B cell (primary cell): ENCODE results near the gene ZNF19. TPM values are rescaled to one million over a fixed set of nuclear protein-coding genes. Genes with fewer than 3 reads are reported as not detected.

ENCODE experiments used
- ATAC-seq: fragments of 200-7000 bp; cut with Tn5 transposase; one replicate; pipeline ENCODE4 v1.10.0; 2021; ENCODE audit warnings: low read depth, mild to moderate bottlenecking, moderate number of reproducible peaks, moderate library complexity
- CTCF ChIA-PET: fragments of 350-600 bp; sonication (Branson Sonifier 250); formaldehyde crosslinking; loops from one replicate; lab custom pipeline; 2021; ENCODE audit warnings: antibody characterized with exemption, inconsistent platforms; lab: Charles Lee
- POLR2A ChIA-PET: fragments of 350-600 bp; sonication (Branson Sonifier 250); formaldehyde crosslinking; loops from one replicate; lab custom pipeline; 2021; ENCODE audit warnings: antibody characterized with exemption; lab: Charles Lee
- DNase-seq: peaks from one replicate; pipeline ENCODE4 v3.0.0; 2013
- H2AFZ ChIP-seq: 2 replicates; pipeline ENCODE4 v1.6.1; 2012; ENCODE audit warnings: mild to moderate bottlenecking, low read depth, low read length; ENCODE audit not compliant: insufficient read depth, poor library complexity, severe bottlenecking
- H3K27ac ChIP-seq, 2 donors: 1 replicate in 1 of 2; 2 replicates in 1 of 2; pipeline ENCODE4 v1.5.1; 2012 to 2013; ENCODE audit warnings: low read length in 2 of 2, mild to moderate bottlenecking in 2 of 2, moderate library complexity in 1 of 2
- H3K27me3 ChIP-seq, 4 experiments: fragments of 200-600 bp in 1 of 4; sonication (generic) in 1 of 4; replicated peaks in 1 of 4; 1 replicate in 2 of 4; 2 replicates in 2 of 4; pipeline versions ENCODE4 v1.6.1 to v1.7.0; 2013 to 2016; ENCODE audit warnings: low read length in 3 of 4, mild to moderate bottlenecking in 2 of 4, mixed read lengths in 1 of 4, moderate library complexity in 1 of 4; ENCODE audit not compliant: insufficient read depth in 4 of 4, control insufficient read depth in 3 of 4; ENCODE audit errors: control extremely low read depth in 1 of 4
- H3K36me3 ChIP-seq, 2 experiments: replicated peaks in 1 of 2; 1 replicate in 1 of 2; 2 replicates in 1 of 2; pipeline versions ENCODE4 v1.6.1 to v1.7.1; 2013; ENCODE audit warnings: low read length in 1 of 2; ENCODE audit not compliant: insufficient read depth in 2 of 2, control insufficient read depth in 1 of 2; ENCODE audit errors: control extremely low read depth in 1 of 2, extremely low read depth in 1 of 2
- H3K4me1 ChIP-seq, 2 donors: fragments of 200-600 bp in 1 of 2; sonication (generic) in 1 of 2; 1 replicate in 1 of 2; 2 replicates in 1 of 2; pipeline versions ENCODE4 v1.5.1 to v1.6.1; 2013 to 2017; ENCODE audit warnings: low read length in 2 of 2; ENCODE audit not compliant: control insufficient read depth in 2 of 2, insufficient read depth in 2 of 2
- H3K4me2 ChIP-seq: replicated peaks from 2 replicates; pipeline ENCODE3; 2012; ENCODE audit warnings: mild to moderate bottlenecking, low read depth, low read length; ENCODE audit not compliant: poor library complexity, severe bottlenecking
- H3K4me3 ChIP-seq, 5 experiments: fragments of 200-600 bp in 1 of 5; sonication (generic) in 1 of 5; 1 replicate in 3 of 5; 2 replicates in 2 of 5; pipeline versions ENCODE4 v1.5.1 to v1.7.0; 2011 to 2016; ENCODE audit warnings: low read length in 4 of 5, mild to moderate bottlenecking in 4 of 5, low read depth in 2 of 5, control low read depth in 1 of 5, moderate library complexity in 1 of 5; ENCODE audit not compliant: insufficient read depth in 1 of 5; ENCODE audit errors: control extremely low read depth in 1 of 5, extremely low read depth in 1 of 5
- H3K79me2 ChIP-seq: fragments of 200-600 bp; sonication (generic); one replicate; pipeline ENCODE4 v1.6.0; 2016; ENCODE audit warnings: low read length; ENCODE audit not compliant: control insufficient read depth, insufficient read depth
- H3K9ac ChIP-seq: fragments of 200-600 bp; sonication (generic); 2 replicates; pipeline ENCODE4 v1.6.1; 2017; ENCODE audit warnings: mild to moderate bottlenecking, low read length, moderate library complexity
- H3K9me3 ChIP-seq, 3 donors: one replicate each; pipeline versions ENCODE4 v1.6.1 to v1.7.1; 2013; ENCODE audit warnings: low read length in 2 of 3; ENCODE audit not compliant: control insufficient read depth in 2 of 3, insufficient read depth in 1 of 3; ENCODE audit errors: control extremely low read depth in 1 of 3
- H4K20me1 ChIP-seq: 2 replicates; pipeline ENCODE4 v1.6.0; 2012; ENCODE audit warnings: mild to moderate bottlenecking, low read length; ENCODE audit not compliant: insufficient read depth, control insufficient read depth, poor library complexity, severe bottlenecking
- H3K27ac Mint-ChIP-seq: one replicate; pipeline ENCODE4 v1.8.0; 2021; ENCODE audit warnings: mixed read lengths
- H3K27me3 Mint-ChIP-seq: one replicate; pipeline ENCODE4 v1.8.0; 2021; ENCODE audit warnings: mixed read lengths
- H3K4me1 Mint-ChIP-seq: one replicate; pipeline ENCODE4 v1.8.0; 2021; ENCODE audit warnings: mixed read lengths
- H3K4me3 Mint-ChIP-seq: one replicate; pipeline ENCODE4 v1.8.0; 2021; ENCODE audit warnings: mixed read lengths
- H3K9me3 Mint-ChIP-seq: one replicate; pipeline ENCODE4 v1.8.0; 2022; ENCODE audit warnings: mixed read lengths; ENCODE audit not compliant: insufficient read depth
- EZH2 ChIP-seq: IDR thresholded peaks from 2 replicates; pipeline ENCODE4 v1.6.1; 2012; ENCODE audit warnings: borderline replicate concordance, low read depth, mild to moderate bottlenecking, moderate library complexity, low read length; ENCODE audit not compliant: insufficient read depth, poor library complexity, severe bottlenecking
- WGBS: methylation state at CpG from one replicate; pipeline ENCODE4 v1.1.5; 2013; ENCODE audit warnings: missing lambda C conversion rate; ENCODE audit not compliant: insufficient coverage; 5-methylcytosine and 5-hydroxymethylcytosine counted together
- intact Hi-C: fragments of 100-400 bp; cut with micrococcal nuclease; formaldehyde crosslinking; loops from one replicate; pipeline ENCODE4 v1.10.0; 2022
- polyA plus RNA-seq: library from polyadenylated mRNA; depleted of rRNA; stranded (reverse); fragments of >200 nt; gene quantifications from 2 replicates; pipeline ENCODE4 v1.2.3, GENCODE V29; 2012
- total RNA-seq, 2 donors: library from RNA; stranded (reverse); fragments of 120-200 nt in 1 of 2; gene quantifications; 1 replicate in 1 of 2; 2 replicates in 1 of 2; pipeline versions ENCODE4 v1.2.3 to v1.2.4, GENCODE V29; 2013 to 2022
- TF ChIP-seq, protein P1 (sequence below): fragments of 200-600 bp; IDR thresholded peaks from one replicate; pipeline ENCODE4 v1.8.0; 2022; ENCODE audit warnings: antibody characterized with exemption, mild to moderate bottlenecking

ZNF19 gene
- total and polyA plus RNA-seq, 2 donors (not counting 1 experiment from before 2014, with no cell fraction given), result 2.4 to 12.6 TPM

DNA sequence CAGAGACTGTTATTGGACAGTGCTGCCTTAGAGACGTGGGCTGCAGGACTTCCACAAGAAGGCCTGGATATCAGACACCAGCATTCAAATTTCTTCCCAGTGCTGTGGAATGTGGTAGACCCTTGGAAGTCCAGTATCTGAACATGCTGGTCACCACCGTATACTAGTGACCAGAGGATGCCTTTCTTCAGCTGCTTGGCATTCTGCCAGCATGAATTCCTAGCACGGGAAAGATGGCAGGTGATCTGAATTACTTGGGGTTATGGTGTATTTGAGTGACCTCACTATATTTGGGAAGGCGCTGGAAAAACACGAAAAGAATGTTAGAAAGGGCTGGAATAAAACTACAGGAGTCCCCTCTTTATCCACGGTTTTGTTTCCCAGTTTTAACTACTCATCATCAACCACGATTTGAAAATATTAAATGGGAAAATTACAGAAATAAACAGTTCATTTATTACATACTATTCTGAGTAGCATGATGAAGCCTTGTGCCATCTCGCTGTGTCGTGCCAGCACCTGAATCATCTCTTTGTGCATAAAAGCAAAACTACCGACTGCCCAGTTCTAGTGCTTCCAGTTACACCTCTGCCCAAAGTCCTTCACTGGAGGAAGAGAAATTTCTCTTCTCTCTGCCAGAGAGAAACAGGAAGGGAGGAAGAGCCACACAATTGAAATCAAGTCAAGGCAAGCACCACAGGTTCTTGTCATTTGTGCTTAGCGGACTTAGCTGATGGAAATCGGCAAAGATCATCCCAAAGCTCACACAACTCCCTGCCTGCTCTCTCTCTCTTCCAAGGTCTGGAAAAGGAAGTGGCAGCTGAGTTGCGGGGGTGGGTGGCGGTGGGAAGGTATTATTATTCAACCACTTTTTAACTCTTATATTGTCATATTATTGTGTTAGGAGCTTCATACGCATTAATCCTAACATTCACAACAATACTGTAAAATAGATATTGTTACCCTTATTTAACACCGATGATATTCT lies 35.7 kb upstream of the ZNF19 start:
- Histone ChIP-seq H2AFZ (no peak overlapping the region), H4K20me1 (no peaks in the 10 kb centered on the region), H3K9ac (no peak overlapping the region), H3K4me3 (no peak overlapping the region), H3K79me2 (no peaks in the 10 kb centered on the region), H3K4me1 (no peaks in the 10 kb centered on the region), H3K4me2 (no peak overlapping the region), H3K36me3 (no peaks in the 10 kb centered on the region), H3K27ac (no peak overlapping the region), H3K27me3 (peaks cover 0 to 33% (median 6%) of the 10 kb centered on the region in 4 experiments), H3K9me3 (no peaks in the 10 kb centered on the region)
- ATAC-seq (no peak), DNase-seq (no peak)
- intact Hi-C loops, result no loop called here
- Mint-ChIP-seq H3K4me1 (peaks cover 6% of the 10 kb centered on the region), H3K9me3 (no peaks in the 10 kb centered on the region), H3K27ac (no peak overlapping the region), H3K27me3 (peaks cover 57% of the 10 kb centered on the region), H3K4me3 (no peak overlapping the region)
- POLR2A ChIA-PET, result no interaction called here
- CTCF ChIA-PET, result interaction anchor here (1.8 kb wide), 1 partner anchor 25 kb away, joined by 7 read pairs; no protein-coding TSS in a partner anchor
- WGBS, result 100% methylated on average over 1 of the region's 16 CpGs
- no peak for TF ChIP-seq EZH2
- TF ChIP-seq, protein P1, sequence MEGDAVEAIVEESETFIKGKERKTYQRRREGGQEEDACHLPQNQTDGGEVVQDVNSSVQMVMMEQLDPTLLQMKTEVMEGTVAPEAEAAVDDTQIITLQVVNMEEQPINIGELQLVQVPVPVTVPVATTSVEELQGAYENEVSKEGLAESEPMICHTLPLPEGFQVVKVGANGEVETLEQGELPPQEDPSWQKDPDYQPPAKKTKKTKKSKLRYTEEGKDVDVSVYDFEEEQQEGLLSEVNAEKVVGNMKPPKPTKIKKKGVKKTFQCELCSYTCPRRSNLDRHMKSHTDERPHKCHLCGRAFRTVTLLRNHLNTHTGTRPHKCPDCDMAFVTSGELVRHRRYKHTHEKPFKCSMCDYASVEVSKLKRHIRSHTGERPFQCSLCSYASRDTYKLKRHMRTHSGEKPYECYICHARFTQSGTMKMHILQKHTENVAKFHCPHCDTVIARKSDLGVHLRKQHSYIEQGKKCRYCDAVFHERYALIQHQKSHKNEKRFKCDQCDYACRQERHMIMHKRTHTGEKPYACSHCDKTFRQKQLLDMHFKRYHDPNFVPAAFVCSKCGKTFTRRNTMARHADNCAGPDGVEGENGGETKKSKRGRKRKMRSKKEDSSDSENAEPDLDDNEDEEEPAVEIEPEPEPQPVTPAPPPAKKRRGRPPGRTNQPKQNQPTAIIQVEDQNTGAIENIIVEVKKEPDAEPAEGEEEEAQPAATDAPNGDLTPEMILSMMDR, result no peak

DNA sequence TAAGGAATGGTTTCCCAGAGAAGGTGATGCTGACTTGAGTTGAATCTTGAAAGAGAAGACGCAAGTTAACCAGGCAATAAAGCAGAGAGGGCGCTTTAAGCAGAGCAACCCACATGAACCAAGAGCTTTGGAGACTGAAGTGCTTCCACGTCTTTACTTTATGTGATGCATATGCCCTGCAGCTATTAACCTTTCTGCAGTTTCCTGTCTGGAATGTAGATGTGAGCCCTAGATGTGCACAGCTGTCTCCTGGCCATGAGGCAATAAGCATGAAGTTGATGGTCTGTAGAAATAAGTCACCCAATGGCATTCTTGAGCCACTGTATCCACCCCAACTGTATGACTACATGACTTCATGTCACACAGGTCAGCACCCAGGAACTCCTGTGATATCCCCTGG lies 31.4 kb upstream of the ZNF19 start:
- CTCF ChIA-PET, result interaction anchor here (0.7 to 1.5 kb wide), 2 partner anchors 22 to 90 kb away, joined by 3 to 5 read pairs; no protein-coding TSS in a partner anchor
- no peaks in the 10 kb centered on the region for H4K20me1 ChIP-seq

More for the DNA sequence above, 31.4 kb upstream of the ZNF19 start:
- Histone ChIP-seq H3K36me3 (no peaks in the 10 kb centered on the region), H3K4me1 (no peaks in the 10 kb centered on the region), H3K4me3 (no peak overlapping the region), H3K9ac (no peak overlapping the region), H2AFZ (no peak overlapping the region), H3K27ac (no peak overlapping the region), H3K9me3 (no peaks in the 10 kb centered on the region), H3K79me2 (no peaks in the 10 kb centered on the region), H3K27me3 (peaks cover 0 to 12% (median 2%) of the 10 kb centered on the region in 4 experiments), H3K4me2 (no peak overlapping the region)
- Mint-ChIP-seq H3K27ac (no peak overlapping the region), H3K4me1 (no peaks in the 10 kb centered on the region), H3K4me3 (no peak overlapping the region), H3K9me3 (no peaks in the 10 kb centered on the region), H3K27me3 (peaks cover 37% of the 10 kb centered on the region)
- TF ChIP-seq, protein P1, result no peak
- no peak for TF ChIP-seq EZH2
- POLR2A ChIA-PET, result no interaction called here
- DNase-seq (no peak), ATAC-seq (no peak)
- intact Hi-C loops, result no loop called here
- WGBS, result 86% methylated on average over 3 of the region's 3 CpGs
